Measurements from ENCODE around the gene KDM6A. TPM values are rescaled to one million over a fixed set of nuclear protein-coding genes. Genes with fewer than 3 reads are reported as not detected.
"Not testable (repeated sequence)": the region's sequence is repeated elsewhere in the genome, so short reads cannot be mapped to it uniquely, and the experiment has no call there.

The KDM6A gene
- total RNA-seq, 1 donor from 2014 or later: 10.2 TPM

GRCh38 chrX:44957848-44958247, 84.9 kb downstream of the KDM6A start:
- no peak for DNase-seq (ENCODE audit: low read depth)

- DNase-seq (ENCODE audit: low read depth): no peak
Observed at GRCh38 chrX:44958480-44958879, 85.5 kb downstream of the KDM6A start.

DNA sequence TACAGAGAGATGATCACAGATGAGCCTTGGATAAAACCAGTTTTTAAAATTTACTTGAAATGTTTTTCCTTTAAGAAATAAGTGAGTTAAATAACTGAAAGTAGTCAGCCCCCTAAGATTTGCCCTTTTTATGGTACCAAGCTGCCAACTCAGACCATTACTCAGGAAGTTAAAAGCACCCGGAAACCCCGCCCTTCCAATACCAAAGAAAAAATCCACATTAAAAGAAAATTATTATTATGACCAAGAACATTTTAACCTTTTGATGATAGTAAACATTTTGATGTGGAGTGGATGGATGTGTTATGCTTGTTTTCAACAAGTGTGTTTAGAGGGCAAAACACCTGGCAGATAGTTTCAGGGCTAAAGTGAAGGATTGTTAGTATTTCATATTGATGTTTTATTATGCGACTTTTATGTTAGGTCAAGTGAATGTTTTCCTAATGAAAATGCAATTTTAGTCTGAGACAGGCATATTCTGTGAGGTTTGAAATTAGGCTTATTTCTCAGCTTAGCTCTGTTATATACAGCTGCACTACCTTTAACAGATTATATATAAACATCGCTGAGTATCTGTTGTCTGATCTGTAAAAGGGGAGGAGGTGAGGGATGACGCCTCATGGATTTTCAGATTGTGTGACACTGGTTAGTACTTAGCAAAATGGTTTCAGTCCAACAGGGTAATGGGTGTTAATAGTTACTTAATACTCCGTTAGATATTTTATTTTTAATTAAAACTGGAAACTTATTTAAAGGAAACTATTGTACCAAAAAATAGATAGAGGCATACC, 89.0 kb downstream of the KDM6A start:
- no peak for DNase-seq (ENCODE audit: low read depth)

- no peak for DNase-seq (ENCODE audit: low read depth)
Observed at GRCh38 chrX:44962944-44963343, 90.0 kb downstream of the KDM6A start.

DNA sequence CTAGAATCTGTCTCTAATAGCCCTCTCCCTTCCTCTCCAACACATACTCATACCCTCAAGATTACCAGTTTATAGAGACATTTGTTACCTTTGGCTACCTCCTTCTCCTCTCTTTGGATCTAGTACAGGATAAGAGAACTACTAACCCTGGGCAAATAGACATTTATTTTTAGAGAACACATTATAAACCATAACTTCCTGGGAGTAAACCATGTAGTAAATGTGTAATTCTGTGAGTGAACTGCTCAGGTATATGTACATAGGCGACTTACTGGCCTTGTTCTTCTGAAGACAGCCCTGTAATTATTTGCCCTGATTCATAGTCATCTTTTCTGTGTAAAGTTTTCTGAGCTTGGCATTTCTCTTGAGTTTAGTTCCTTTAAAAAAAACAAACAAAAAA, 94.2 kb downstream of the KDM6A start:
- no peak for DNase-seq (ENCODE audit: low read depth)

GRCh38 chrX:44970709-44971108, 97.7 kb downstream of the KDM6A start:
- DNase-seq (ENCODE audit: low read depth): no peak

DNA sequence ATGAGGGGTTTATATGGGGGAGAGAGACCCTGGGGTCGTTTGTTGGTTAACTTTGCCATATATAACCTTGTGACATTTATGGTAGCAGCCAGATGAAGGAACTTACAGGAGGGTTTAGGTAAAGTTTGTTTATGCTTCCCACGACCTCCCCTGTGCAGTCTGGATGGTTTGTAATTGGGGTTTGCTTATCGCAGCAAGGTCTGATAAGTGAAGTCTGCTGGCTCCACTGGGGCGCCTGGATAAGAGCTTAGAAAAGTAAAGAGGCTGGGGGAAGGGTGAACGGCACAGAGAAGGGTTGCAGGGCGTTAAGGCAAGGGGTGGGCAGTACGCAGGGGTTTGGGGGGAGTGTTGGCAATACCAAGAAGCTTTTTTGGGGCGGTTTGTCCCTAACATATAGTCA, 98.7 kb downstream of the KDM6A start:
- DNase-seq (ENCODE audit: low read depth): no peak

DNA sequence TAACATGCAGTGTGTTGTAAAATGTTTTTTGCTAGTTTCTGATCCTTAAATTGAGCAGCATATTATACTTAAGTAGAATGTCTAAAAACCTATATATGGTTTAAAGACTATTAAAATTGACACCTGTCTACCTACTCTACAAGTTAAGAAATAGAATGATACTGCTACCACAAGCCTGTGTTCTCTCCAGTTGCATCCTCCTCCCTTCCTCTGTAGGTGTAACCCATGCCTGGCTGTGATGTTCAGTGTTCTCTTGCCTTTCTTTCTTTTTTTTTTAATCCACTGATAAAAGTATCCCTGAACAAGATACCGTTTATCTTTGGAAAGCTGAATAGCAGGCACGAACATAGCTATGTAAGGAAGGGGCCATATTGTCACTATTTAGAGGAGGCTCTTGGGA, 99.1 kb downstream of the KDM6A start:
- DNase-seq (ENCODE audit: low read depth): no peak

GRCh38 chrX:44973420-44973932, 100.5 kb downstream of the KDM6A start:
- no peak for DNase-seq (ENCODE audit: low read depth)

GRCh38 chrX:44974451-44974850, 101.5 kb downstream of the KDM6A start:
- no peak for DNase-seq (ENCODE audit: low read depth)

GRCh38 chrX:44975666-44976263, 102.8 kb downstream of the KDM6A start:
- DNase-seq (ENCODE audit: low read depth): no peak

DNA sequence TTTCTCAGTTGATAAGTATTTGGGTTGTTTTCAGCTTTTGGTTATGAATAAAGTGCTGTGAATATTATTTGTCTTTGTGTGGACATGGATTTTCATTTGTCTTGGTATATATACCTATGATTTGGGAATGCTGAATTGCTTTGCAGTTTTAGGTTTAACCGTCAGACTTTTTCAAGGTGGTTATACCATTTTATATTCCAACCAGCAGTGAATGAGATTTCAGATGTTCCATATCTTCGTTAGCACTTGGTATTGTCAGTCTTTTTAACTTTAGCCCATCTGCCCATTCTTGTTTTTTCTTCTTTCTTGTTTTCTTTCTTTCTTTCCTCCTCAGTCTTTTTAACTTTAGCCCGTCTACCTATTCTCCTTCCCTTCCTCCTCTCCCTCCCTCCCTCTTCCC, 106.0 kb downstream of the KDM6A start:
- no peak for DNase-seq (ENCODE audit: low read depth)

- DNase-seq (ENCODE audit: low read depth): no peak
Observed at GRCh38 chrX:44980403-44980802, 107.4 kb downstream of the KDM6A start.

DNA sequence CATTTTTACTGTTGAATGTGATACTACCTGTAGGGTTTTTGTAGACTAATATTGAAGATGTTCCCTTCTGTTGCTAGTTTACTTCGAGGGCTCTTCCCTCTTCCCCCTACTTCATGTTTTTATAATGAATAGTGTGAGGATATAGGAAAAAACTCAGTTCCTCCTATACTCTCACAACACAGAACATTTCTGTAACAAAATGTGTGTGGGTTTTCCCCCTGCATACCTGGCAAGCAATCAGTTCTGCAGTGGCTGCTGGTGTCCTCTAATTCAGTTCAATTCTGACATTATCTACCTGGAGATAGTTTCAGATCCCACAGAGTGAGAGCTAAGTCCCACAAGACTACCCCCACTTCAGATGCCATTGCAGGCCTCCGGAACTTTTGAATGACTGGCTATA, 107.9 kb downstream of the KDM6A start:
- DNase-seq (ENCODE audit: low read depth): no peak

DNA sequence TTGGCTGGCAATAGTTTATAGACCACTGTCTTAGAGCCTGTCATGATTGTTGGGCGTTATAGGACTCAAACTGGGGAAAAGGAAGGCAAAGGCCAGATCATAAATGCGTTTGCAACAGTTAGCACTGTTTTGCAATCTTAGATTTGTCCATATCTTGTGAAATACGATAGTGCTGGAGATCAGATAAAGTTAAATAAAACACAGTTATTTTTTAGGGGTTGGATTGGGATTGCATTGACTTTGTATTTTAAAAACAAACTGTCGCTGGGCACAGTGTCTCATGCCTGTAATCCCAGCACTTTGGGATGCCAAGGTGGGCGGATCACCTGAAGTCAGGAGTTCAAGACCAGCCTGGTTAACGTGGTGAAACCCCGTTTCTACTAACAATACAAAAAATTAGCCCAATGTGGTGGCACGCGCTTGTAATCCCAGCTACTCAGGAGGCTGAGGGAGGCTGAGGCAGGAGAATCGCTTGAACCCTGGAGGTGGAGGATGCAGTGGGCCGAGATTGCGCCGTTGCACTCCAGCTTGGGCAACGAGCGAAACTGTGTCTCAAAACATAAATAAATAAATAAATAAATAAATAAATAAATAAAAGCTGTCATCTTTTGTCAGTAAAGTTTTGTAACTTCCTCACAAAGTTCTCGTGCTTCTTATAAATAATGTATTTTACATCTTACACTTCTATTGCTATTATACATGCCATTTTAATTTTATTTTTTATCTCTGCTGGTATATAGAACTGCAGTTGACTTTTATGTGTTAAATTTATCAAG, 117.2 kb downstream of the KDM6A start:
- DNase-seq (ENCODE audit: low read depth): no peak

DNA sequence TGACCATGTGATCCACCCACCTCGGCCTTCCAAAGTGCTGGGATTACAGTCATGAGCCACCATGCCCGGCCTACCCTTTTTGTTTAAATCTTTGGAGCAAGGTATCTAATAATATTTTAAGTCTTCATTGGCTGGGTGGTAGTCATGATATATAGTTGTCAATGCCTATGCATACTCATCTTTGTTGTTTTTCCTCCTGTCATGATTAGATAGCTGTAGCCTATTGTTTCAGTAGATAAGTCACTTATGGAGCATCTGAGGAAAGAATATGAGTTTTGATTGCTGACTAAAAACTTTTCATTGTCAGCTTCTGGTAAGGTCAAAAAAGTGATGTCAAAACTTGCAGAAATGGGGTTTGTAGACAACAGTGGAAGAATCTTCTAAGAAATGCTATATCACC, 119.8 kb downstream of the KDM6A start:
- no peak for DNase-seq (ENCODE audit: low read depth)

- no peak for DNase-seq (ENCODE audit: low read depth)
Observed at GRCh38 chrX:44996277-44996676, 123.3 kb downstream of the KDM6A start.

- no peak for DNase-seq (ENCODE audit: low read depth)
Observed at GRCh38 chrX:44997282-44997812, 124.4 kb downstream of the KDM6A start.

GRCh38 chrX:44997888-44998287, 124.9 kb downstream of the KDM6A start:
- DNase-seq (ENCODE audit: low read depth): no peak

DNA sequence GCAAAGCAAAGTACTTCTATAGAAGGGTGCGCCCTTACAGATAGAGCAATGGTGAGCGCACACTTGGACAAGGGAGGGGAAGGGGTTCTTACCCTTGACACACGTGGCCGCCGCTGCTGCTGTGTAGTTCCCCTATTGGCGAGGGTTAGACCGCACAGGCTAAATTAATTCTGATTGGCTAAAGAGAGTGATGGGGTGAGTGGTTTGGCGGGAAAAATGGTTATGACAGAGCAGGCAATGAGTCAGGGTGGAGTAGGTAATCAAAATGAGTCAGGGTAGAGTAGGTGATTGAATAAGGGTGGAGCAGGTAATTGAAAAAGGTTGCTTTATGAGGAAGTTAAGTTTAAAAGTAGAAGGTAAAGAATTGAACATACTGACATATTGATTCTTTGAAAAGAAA, 126.2 kb downstream of the KDM6A start:
- DNase-seq (ENCODE audit: low read depth): not testable (repeated sequence)

DNA sequence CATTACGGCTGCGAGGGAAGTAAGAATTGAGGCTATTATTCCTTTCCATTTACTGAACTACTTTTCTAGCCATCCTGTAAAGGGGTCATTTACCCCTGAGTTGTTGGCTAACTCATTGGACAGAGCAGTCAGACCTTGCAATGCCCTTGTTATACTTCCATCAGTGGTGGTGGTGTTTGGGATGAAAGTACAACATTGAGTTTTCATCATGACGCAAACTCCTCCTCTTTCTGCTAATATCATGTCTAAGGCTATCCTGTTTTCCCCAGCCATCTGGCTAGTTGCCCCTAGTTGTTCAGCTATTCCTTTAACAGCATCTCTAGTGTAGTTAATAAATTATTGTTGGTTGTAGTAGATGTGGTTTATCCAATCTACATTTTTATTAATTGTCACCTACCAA, 126.9 kb downstream of the KDM6A start:
- DNase-seq (ENCODE audit: low read depth): not testable (repeated sequence)

DNA sequence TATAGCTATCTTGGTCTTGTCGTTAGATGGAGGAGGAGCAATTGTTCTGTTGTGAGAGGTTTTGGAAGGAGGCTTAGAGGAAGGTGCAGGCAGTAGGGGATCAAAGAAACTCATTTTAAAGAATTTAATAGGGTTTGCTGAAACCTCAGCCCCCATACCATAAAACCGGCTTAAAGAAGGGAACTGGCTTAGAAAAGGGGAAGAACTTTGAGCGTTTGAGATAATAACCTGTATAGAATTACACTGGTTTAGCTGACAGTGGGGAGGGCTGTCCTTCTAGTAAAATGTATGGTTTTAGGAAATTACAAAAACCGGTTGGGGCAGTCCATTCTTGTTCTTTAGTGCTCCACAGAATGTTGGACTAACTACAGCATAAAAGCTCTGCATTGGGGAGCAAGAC, 128.1 kb downstream of the KDM6A start:
- no peak for DNase-seq (ENCODE audit: low read depth)
